Activated T-cell treated with anti-CD3 and anti-CD28 coated beads, Interleukin-2, amount 50 U/mL, for 4 hours (primary cell): ENCODE measurements around the gene NAP1L3. TPM values are rescaled to one million over a fixed set of nuclear protein-coding genes. Genes with fewer than 3 reads are reported as not detected.

Experiments used
- ATAC-seq, 2 donors: fragments of 200-7000 bp; cut with Tn5 transposase; one replicate each; pipeline ENCODE4 v1.10.0; 2021
- DNase-seq: peaks from one replicate; pipeline ENCODE4 v3.0.0-alpha.2; 2020
- H3K27me3 Mint-ChIP-seq: one replicate; pipeline ENCODE4 v1.8.0; 2021; ENCODE audit warnings: low read depth, mixed read lengths
- H3K36me3 Mint-ChIP-seq: one replicate; pipeline ENCODE4 v1.8.0; 2022; ENCODE audit warnings: mixed read lengths; ENCODE audit not compliant: insufficient read depth
- H3K4me1 Mint-ChIP-seq: one replicate; pipeline ENCODE4 v1.8.0; 2021; ENCODE audit warnings: low read depth, mixed read lengths
- H3K4me3 Mint-ChIP-seq: one replicate; pipeline ENCODE4 v1.8.0; 2021; ENCODE audit warnings: mild to moderate bottlenecking, moderate library complexity, mixed read lengths
- H3K9me3 Mint-ChIP-seq: one replicate; pipeline ENCODE4 v1.8.0; 2021; ENCODE audit warnings: mixed read lengths
- total RNA-seq, 3 donors: library from RNA; stranded (reverse); gene quantifications; one replicate each; pipeline ENCODE4 v1.2.1, GENCODE V29; 2021

NAP1L3 gene, protein sequence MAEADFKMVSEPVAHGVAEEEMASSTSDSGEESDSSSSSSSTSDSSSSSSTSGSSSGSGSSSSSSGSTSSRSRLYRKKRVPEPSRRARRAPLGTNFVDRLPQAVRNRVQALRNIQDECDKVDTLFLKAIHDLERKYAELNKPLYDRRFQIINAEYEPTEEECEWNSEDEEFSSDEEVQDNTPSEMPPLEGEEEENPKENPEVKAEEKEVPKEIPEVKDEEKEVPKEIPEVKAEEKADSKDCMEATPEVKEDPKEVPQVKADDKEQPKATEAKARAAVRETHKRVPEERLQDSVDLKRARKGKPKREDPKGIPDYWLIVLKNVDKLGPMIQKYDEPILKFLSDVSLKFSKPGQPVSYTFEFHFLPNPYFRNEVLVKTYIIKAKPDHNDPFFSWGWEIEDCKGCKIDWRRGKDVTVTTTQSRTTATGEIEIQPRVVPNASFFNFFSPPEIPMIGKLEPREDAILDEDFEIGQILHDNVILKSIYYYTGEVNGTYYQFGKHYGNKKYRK
- total RNA-seq = 1 to 10 TPM; 2.7 to 3.2 (median 2.9) TPM

DNA sequence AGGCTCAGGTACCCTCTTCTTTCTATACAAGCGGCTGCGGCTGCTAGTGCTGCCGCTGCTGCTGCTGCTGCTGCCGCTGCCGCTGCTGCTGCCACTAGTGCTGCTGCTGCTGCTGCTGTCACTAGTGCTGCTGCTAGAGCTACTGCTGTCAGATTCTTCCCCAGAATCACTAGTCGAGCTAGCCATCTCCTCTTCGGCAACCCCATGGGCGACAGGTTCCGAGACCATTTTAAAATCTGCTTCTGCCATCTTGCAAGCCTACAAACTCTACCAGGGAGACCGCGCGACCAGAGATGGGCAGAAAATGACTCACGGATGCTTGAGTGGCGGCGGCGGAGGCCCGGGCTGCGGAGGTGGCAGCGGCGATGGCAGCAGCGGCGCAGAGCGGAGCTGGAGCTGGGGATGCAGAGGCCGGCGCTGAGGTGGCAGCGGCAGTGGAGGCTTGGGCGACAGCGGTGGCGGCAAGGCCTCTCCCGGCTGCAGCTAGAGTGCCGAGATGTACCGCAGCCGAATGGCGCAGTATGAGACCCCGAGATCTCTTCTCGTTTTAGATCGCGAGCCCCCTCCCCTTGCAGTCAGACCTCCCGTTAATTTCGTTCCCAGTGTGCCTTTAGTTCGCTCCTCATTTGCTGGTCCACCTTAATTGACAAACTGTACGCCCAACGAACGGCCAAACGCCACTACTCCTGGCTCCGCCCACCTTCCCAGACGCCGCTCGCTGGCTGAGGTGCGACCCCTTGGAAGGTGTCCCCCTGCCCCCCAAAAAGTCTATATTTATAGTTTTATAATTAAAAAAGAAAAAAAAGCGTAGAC, at the start of gene NAP1L3:
Gene NAP1L3 (minus strand): TSS at position 523 of the 813 bp plus-strand sequence. CDS start 274 bp downstream, at position 249.
- DNase-seq (peak; percentile 47), ATAC-seq (peak; percentile 91 to 92)
- Mint-ChIP-seq H3K36me3 (no peaks in the 10 kb centered on the region), H3K9me3 (no peaks in the 10 kb centered on the region), H3K27me3 (no peaks in the 10 kb centered on the region), H3K4me3 (peak within 1 kb of the TSS; percentile 87), H3K4me1 (peaks cover 12% of the 10 kb centered on the region)

DNA sequence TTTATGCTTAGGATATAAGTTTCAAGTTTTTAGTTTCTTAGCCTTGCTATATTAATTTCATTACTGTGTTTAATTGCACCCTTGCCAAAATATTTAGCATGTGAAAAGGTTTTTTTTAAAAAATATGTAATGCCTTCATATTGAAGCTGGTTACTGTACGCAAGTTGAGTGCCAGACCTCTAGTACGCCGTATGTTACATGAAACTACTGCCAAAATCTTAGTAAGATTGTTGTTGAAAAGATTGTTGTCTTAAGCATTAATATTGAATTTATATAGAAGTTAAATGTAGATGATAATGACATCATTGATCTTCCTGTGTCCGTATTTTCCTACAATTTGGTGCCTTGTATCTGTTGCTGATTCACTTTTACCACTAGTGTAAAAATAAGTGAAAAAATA, 37.7 kb upstream of the NAP1L3 start:
- no peaks in the 10 kb centered on the region for H3K36me3 Mint-ChIP-seq
- no peak for ATAC-seq
- H3K4me3 Mint-ChIP-seq = no peak overlapping the region
- H3K27me3 Mint-ChIP-seq = no peaks in the 10 kb centered on the region
- H3K9me3 Mint-ChIP-seq = no peaks in the 10 kb centered on the region
- no peaks in the 10 kb centered on the region for H3K4me1 Mint-ChIP-seq
- no peak for DNase-seq

DNA sequence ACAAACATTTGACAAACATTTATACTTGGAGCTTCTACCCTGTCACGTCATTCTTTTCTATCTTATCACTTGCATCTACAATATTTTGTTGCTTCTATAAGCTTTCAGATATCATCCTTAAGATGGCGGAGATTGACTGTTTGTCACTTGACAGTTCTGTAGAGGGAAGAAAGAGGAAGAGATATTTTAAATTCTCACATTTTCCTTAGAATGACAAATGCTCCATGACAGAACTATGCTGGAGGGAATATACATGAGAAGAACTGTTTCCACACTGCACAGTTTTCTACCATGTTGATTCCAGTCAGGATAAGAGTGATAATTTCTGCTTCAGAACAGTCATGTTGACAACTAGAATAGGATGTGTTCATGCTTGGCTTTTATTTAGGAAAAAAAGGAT, 30.3 kb upstream of the NAP1L3 start:
- Mint-ChIP-seq H3K4me3 (no peak overlapping the region), H3K4me1 (no peaks in the 10 kb centered on the region), H3K27me3 (no peaks in the 10 kb centered on the region), H3K9me3 (no peaks in the 10 kb centered on the region), H3K36me3 (no peaks in the 10 kb centered on the region)
- DNase-seq = no peak
- no peak for ATAC-seq

DNA sequence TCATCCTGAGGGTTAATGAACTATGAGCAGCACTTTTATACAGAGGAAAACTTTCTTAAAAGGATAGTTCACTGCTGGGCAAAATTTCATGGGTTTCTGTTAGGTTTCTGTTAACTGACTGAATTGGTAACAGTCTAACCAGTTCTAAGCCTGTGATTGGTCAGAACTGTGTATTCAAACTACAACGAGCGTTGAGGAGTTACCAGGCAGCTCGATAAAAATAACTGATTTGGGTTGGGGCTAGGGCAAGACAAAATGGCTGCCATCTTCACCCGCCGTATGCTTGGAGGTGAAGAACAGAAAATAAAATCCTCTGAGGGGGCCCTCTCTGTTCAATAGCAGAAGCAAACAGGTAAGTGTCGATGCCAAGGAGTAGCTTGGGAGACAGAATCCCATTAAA, 22.6 kb upstream of the NAP1L3 start:
- Mint-ChIP-seq H3K4me1 (no peaks in the 10 kb centered on the region), H3K27me3 (no peaks in the 10 kb centered on the region), H3K36me3 (no peaks in the 10 kb centered on the region), H3K9me3 (no peaks in the 10 kb centered on the region), H3K4me3 (no peak overlapping the region)
- no peak for ATAC-seq
- no peak for DNase-seq

DNA sequence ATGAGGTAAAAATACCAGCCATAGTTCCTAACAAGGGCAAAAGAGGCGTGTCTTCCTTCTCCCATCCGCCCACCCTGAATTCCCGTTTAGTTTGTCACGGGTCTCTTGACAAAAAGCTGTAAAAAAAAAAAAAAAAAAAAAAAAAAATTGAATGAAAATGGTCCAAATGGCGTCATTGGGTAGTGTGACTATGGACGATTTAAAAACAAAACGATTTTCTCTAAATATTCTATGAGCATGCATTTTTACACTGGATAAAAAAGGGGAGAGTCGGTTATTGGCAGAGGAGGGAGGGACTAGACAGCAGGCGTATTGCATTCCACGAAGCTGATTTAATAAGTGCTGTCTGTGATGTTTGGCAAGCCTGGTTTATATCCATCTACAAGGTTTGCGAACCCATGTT, 492 bp upstream of the NAP1L3 start, which contains the start of gene FAM133A:
Gene FAM133A (plus strand): TSS at position 338 of the 403 bp plus-strand sequence. CDS start 35,214 bp downstream, outside the sequence.
- peak within 1 kb of the TSS; percentile 87 for H3K4me3 Mint-ChIP-seq
- no peaks in the 10 kb centered on the region for H3K36me3 Mint-ChIP-seq
- H3K27me3 Mint-ChIP-seq = no peaks in the 10 kb centered on the region
- H3K9me3 Mint-ChIP-seq = no peaks in the 10 kb centered on the region
- peaks cover 12% of the 10 kb centered on the region for H3K4me1 Mint-ChIP-seq
- ATAC-seq (no peak), DNase-seq (no peak)

DNA sequence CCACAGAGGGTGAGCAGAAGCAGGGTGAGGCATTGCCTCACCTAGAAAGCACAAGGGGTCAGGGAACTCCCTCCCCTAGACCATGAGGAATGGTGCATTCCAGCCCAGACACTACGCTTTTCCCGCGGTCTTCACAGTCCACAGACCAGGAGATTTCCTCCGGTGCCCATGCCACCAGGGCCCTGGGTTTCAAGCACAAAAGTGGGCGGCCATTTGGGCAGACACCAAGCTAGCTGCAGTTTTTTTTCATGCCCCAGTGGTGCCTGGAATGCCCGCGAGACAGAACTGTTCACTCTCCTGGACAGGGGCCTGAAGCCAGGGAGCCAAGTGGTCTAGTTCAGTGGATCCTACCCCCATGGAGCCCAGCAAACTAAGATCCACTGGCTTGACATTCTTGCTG, 12.8 kb downstream of the NAP1L3 start:
- Mint-ChIP-seq H3K4me1 (no peaks in the 10 kb centered on the region), H3K36me3 (no peaks in the 10 kb centered on the region), H3K27me3 (no peaks in the 10 kb centered on the region), H3K4me3 (no peak overlapping the region), H3K9me3 (no peaks in the 10 kb centered on the region)
- ATAC-seq (no peak), DNase-seq (no peak)

DNA sequence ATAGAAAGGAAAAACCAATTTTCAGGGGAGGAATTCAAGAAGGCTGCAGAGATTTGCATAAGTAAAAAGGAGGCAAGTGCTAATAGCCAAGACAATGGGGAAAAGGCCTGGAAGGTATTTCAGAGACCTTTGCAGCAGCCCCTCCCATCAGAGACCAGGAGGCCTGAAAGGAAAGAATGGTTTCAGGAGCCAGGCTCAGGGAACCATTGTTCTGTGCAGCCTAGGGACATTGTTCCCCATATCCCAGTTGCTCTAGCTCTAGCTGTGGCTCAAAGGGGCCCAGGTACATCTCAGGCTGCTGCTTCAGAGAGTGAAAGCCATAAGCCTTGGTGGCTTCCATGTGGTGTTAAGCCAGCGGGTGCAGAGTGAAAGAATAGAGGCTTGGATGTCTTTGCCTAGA, 24.0 kb downstream of the NAP1L3 start:
- H3K4me3 Mint-ChIP-seq = no peak overlapping the region
- no peaks in the 10 kb centered on the region for H3K4me1 Mint-ChIP-seq
- no peaks in the 10 kb centered on the region for H3K9me3 Mint-ChIP-seq
- no peak for DNase-seq
- no peak for ATAC-seq
- no peaks in the 10 kb centered on the region for H3K27me3 Mint-ChIP-seq
- H3K36me3 Mint-ChIP-seq = no peaks in the 10 kb centered on the region

DNA sequence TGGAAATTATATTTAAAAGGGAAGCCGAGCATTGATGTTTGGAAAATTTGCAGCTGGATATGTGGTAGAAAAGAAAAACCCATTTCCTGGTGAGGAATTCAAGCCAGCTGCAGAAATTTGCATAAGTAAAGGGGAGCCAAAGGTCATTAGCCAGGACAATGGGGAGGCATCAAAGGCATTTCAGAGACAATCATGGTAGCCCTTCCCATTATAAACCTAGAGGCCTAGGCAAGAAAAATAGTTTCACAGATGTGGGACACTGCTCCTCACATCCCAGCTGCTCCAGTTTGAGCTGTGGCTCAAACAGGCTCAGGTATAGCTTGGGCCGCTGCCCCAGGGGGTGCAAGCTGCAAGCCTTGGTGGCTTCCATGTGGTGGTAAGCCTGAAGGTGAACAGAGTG, 35.8 kb downstream of the NAP1L3 start:
- no peak for DNase-seq
- Mint-ChIP-seq H3K4me1 (no peaks in the 10 kb centered on the region), H3K27me3 (no peaks in the 10 kb centered on the region), H3K9me3 (no peaks in the 10 kb centered on the region), H3K4me3 (no peak overlapping the region), H3K36me3 (no peaks in the 10 kb centered on the region)
- no peak for ATAC-seq

Other genes starting within 250 kb of the NAP1L3 start
- not detected for gene FAM133A, start 628 bp upstream of the NAP1L3 start, total RNA-seq